SK-N-SH treated with all-trans-retinoic acid at 6 μM for 48 hours (cell line): ENCODE data around the gene CTDSP1.

Experiments
- ARNTL ChIP-seq: fragments of 450-650 bp; formaldehyde crosslinking; IDR thresholded peaks from 2 replicates; pipeline ENCODE4 v1.5.0; 2020; ENCODE audit warnings: low read depth, mild to moderate bottlenecking, moderate library complexity, borderline replicate concordance
- ZFP3 ChIP-seq: fragments of 250-450 bp; sonication (Bioruptor Pico); IDR thresholded peaks from 2 replicates; pipeline ENCODE4 v1.5.0; 2020; ENCODE audit warnings: mild to moderate bottlenecking, moderate library complexity
- ZFP30 ChIP-seq: fragments of 450-650 bp; formaldehyde crosslinking; IDR thresholded peaks from 2 replicates; pipeline ENCODE4 v1.5.0; 2022; ENCODE audit warnings: mild to moderate bottlenecking, moderate library complexity
- ZNF8 ChIP-seq: fragments of 450-650 bp; formaldehyde crosslinking; IDR thresholded peaks from 2 replicates; pipeline ENCODE4 v1.5.0; 2020; ENCODE audit warnings: mild to moderate bottlenecking, moderate library complexity

GRCh38 chr2:218369330-218369729 lies 30.3 kb upstream of the CTDSP1 start:
- no peak for TF ChIP-seq ZFP30 (CRISPR knock-in tag)
- no peak for TF ChIP-seq ARNTL
- no peak for TF ChIP-seq ZNF8 (CRISPR knock-in tag)
- TF ChIP-seq ZFP3 (CRISPR knock-in tag), result no peak
